Kidney (tissue), 14 donors: ENCODE data around the gene CIITA. TPM values are rescaled to one million over a fixed set of nuclear protein-coding genes. Genes with fewer than 3 reads are reported as not detected.
"Not testable (repeated sequence)": the region's sequence is repeated elsewhere in the genome, so short reads cannot be mapped to it uniquely, and the experiment has no call there.

Experiments
- DNase-seq, 5 donors: peaks; one replicate each; pipeline ENCODE4 v3.0.0-alpha.2; 2013 to 2020
- FAIRE-seq: peaks from 2 replicates; lab custom pipeline; 2012; peaks lifted over from hg19 to GRCh38; lab: Jason Lieb, UNC
- H3K27ac ChIP-seq, 2 donors: one replicate each; pipeline ENCODE4 v1.7.0; 2013; ENCODE audit warnings: low read depth in 2 of 2, low read length in 2 of 2, inconsistent platforms in 1 of 2
- H3K27me3 ChIP-seq: one replicate; pipeline ENCODE4 v1.7.1; 2013; ENCODE audit warnings: low read length, inconsistent platforms; ENCODE audit not compliant: control insufficient read depth, insufficient read depth
- H3K36me3 ChIP-seq, 3 donors: one replicate each; pipeline versions ENCODE4 v1.7.0 to v1.7.1; 2013; ENCODE audit warnings: low read length in 3 of 3, control low read depth in 1 of 3, inconsistent platforms in 1 of 3; ENCODE audit not compliant: insufficient read depth in 3 of 3, control insufficient read depth in 2 of 3
- H3K4me1 ChIP-seq, 3 donors: one replicate each; pipeline versions ENCODE4 v1.7.0 to v1.7.1; 2013; ENCODE audit warnings: low read length in 3 of 3, inconsistent platforms in 1 of 3, low read depth in 1 of 3; ENCODE audit not compliant: control insufficient read depth in 2 of 3, insufficient read depth in 2 of 3
- H3K4me3 ChIP-seq, 3 donors: one replicate each; pipeline versions ENCODE4 v1.7.0 to v1.8.1; 2013; ENCODE audit warnings: low read length in 3 of 3, control low read depth in 1 of 3, inconsistent platforms in 1 of 3
- H3K9ac ChIP-seq, 3 donors: one replicate each; pipeline versions ENCODE4 v1.7.0 to v1.7.1; 2013; ENCODE audit warnings: low read length in 3 of 3, control low read depth in 1 of 3, inconsistent platforms in 1 of 3
- H3K9me3 ChIP-seq, 3 donors: one replicate each; pipeline versions ENCODE4 v1.7.0 to v1.7.1; 2013; ENCODE audit warnings: low read length in 3 of 3, control low read depth in 1 of 3, inconsistent platforms in 1 of 3; ENCODE audit not compliant: control insufficient read depth in 2 of 3, insufficient read depth in 1 of 3
- CTCF ChIP-seq: IDR thresholded peaks from 3 replicates; pipeline ENCODE4 v1.5.1; 2012; ENCODE audit warnings: mild to moderate bottlenecking, moderate library complexity, borderline replicate concordance; ENCODE audit not compliant: insufficient read depth; ENCODE audit errors: extremely low read depth
- intact Hi-C: fragments of 100-400 bp; cut with DNase I; formaldehyde crosslinking; loops from one replicate; pipeline ENCODE4 v1.11.1; 2022
- polyA plus RNA-seq: library from polyadenylated mRNA; stranded (reverse); fragments of 350-450 nt; fragmentation: Illumina TruSeq; extraction: RNeasy Lipid Tissue Mini Kit (QIAGEN cat#74804); gene quantifications from one replicate; pipeline ENCODE4 v1.2.3, GENCODE V29; 2014; ENCODE audit warnings: low read depth, low replicate concordance; ENCODE audit not compliant: insufficient read depth
- total RNA-seq: library from RNA; stranded (reverse); fragmentation: NEBNext Ultra II Directional; extraction: Animal tissue kit (Norgen Biotek cat#: 25700); gene quantifications from one replicate; pipeline ENCODE4 v1.2.1, GENCODE V29; 2021
- donor health status: control.
- donor health status: control.
- donor health status: control.
- donor health status: control.
- donor health status: control.
- donor health status: DM: yes; HTN: yes; CAD: no.
- donor health status: Normal renal cell carcinoma (clear cell type).

The CIITA gene
- total and polyA plus RNA-seq, 2 donors from 2014 or later: 8.3 to 50.5 TPM

GRCh38 chr16:10828851-10829366 is 48.1 kb upstream of the CIITA start:
- peak; percentile 47 for FAIRE-seq
- DNase-seq: peak in 4 of 5 donors; percentile 34 to 97 (median 73)
- H3K27me3 ChIP-seq: no peaks in the 10 kb centered on the region
- H3K4me1 ChIP-seq: peaks cover 0 to 20% (median 13%) of the 10 kb centered on the region in 3 donors
- intact Hi-C loops: no loop called here
- H3K27ac ChIP-seq: peak overlapping the region; percentile 77 to 87
- H3K36me3 ChIP-seq: no peaks in the 10 kb centered on the region
- TF ChIP-seq CTCF: no peak
- peak overlapping the region in 2 of 3 donors; percentile 35 to 36 for H3K4me3 ChIP-seq
- peak overlapping the region in 1 of 3 donors; percentile 44 for H3K9ac ChIP-seq
- H3K9me3 ChIP-seq: no peaks in the 10 kb centered on the region

GRCh38 chr16:10829390-10830098 is 47.5 kb upstream of the CIITA start:
- peaks cover 0 to 20% (median 13%) of the 10 kb centered on the region in 3 donors for H3K4me1 ChIP-seq
- intact Hi-C loops, H3K36me3 ChIP-seq, H3K9me3 ChIP-seq, H3K9ac ChIP-seq, H3K27me3 ChIP-seq, FAIRE-seq, DNase-seq: not testable (repeated sequence)
- H3K4me3 ChIP-seq: peak overlapping the region in 2 of 3 donors; percentile 35 to 36
- H3K27ac ChIP-seq: peak overlapping the region; percentile 77 to 87

- H3K4me3 ChIP-seq, H3K27ac ChIP-seq, H3K27me3 ChIP-seq, H3K9ac ChIP-seq, DNase-seq, H3K9me3 ChIP-seq, FAIRE-seq, H3K36me3 ChIP-seq, intact Hi-C loops: not testable (repeated sequence)
- H3K4me1 ChIP-seq: peaks cover 0 to 20% (median 13%) of the 10 kb centered on the region in 3 donors
These were observed 46.8 kb upstream of the CIITA start for GRCh38 chr16:10830240-10830639.

GRCh38 chr16:10831894-10832886 is 44.8 kb upstream of the CIITA start:
- H3K4me3 ChIP-seq: no peak overlapping the region
- H3K27me3 ChIP-seq: no peaks in the 10 kb centered on the region
- intact Hi-C loops: no loop called here
- H3K4me1 ChIP-seq: peaks cover 0 to 20% (median 13%) of the 10 kb centered on the region in 3 donors
- no peaks in the 10 kb centered on the region for H3K9me3 ChIP-seq
- FAIRE-seq (no peak), DNase-seq (no peak)
- TF ChIP-seq CTCF: no peak
- no peaks in the 10 kb centered on the region for H3K36me3 ChIP-seq
- H3K27ac ChIP-seq: no peak overlapping the region
- H3K9ac ChIP-seq: no peak overlapping the region
